ENCODE results near the gene KANSL1.
"Not testable (repeated sequence)": the region's sequence is repeated elsewhere in the genome, so short reads cannot be mapped to it uniquely, and the experiment has no call there.

KANSL1 gene

GRCh38 chr17:46031920-46032319 is 161.3 kb downstream of the KANSL1 start:
- DNase-seq, result no peak

DNA sequence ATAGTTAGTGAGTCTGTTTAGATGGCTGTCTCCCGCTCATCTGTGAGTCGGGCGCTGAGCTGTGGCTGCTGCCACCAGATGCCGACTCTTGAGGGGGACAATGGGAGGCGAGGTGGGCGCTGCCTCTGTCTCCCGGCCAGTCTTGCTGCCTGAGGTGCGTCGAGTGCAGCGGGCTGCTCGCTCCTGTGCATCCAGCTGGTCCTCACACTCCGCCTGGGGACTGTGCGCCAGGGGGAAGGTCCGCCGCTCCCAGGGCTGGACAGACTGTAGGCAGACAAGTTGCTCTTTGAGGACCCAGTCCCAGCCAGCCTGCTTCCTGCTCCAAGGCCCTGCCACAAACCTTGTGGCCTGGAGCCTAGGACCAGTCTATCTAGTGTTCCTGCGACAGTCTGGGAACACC is 161.8 kb downstream of the KANSL1 start:
- no peak for DNase-seq

- DNase-seq, result no peak
These were observed 162.5 kb downstream of the KANSL1 start for GRCh38 chr17:46030752-46031151.

GRCh38 chr17:46029627-46030026 is 163.6 kb downstream of the KANSL1 start:
- DNase-seq, result no peak

GRCh38 chr17:46028981-46029565 is 164.2 kb downstream of the KANSL1 start:
- no peak for DNase-seq

- no peak for DNase-seq
These were observed 164.9 kb downstream of the KANSL1 start for GRCh38 chr17:46028374-46028773.

- DNase-seq, result no peak
These were observed 165.3 kb downstream of the KANSL1 start for GRCh38 chr17:46027976-46028325.

GRCh38 chr17:46027048-46027975 is 165.9 kb downstream of the KANSL1 start:
- no peak for DNase-seq

- no peak for DNase-seq
These were observed 166.8 kb downstream of the KANSL1 start for GRCh38 chr17:46026166-46027047.

DNA sequence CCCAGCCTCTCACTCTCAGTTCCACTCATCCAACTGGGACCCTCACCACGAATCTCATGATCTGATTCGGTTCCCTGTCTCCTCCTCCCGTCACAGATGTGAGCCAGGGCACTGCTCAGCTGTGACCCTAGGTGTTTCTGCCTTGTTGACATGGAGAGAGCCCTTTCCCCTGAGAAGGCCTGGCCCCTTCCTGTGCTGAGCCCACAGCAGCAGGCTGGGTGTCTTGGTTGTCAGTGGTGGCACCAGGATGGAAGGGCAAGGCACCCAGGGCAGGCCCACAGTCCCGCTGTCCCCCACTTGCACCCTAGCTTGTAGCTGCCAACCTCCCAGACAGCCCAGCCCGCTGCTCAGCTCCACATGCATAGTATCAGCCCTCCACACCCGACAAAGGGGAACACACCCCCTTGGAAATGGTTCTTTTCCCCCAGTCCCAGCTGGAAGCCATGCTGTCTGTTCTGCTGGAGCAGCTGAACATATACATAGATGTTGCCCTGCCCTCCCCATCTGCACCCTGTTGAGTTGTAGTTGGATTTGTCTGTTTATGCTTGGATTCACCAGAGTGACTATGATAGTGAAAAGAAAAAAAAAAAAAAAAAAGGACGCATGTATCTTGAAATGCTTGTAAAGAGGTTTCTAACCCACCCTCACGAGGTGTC is 167.6 kb downstream of the KANSL1 start:
- DNase-seq, result no peak

DNA sequence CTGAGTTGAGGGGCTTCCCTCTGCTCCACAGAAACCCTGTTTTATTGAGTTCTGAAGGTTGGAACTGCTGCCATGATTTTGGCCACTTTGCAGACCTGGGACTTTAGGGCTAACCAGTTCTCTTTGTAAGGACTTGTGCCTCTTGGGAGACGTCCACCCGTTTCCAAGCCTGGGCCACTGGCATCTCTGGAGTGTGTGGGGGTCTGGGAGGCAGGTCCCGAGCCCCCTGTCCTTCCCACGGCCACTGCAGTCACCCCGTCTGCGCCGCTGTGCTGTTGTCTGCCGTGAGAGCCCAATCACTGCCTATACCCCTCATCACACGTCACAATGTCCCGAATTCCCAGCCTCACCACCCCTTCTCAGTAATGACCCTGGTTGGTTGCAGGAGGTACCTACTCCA is 168.2 kb downstream of the KANSL1 start:
- DNase-seq, result no peak

- no peak for DNase-seq
These were observed 168.6 kb downstream of the KANSL1 start for GRCh38 chr17:46024590-46024989.

- DNase-seq, result no peak
These were observed 169.3 kb downstream of the KANSL1 start for GRCh38 chr17:46023783-46024388.

- not testable (repeated sequence) for DNase-seq
These were observed 169.9 kb downstream of the KANSL1 start for GRCh38 chr17:46023366-46023765.

GRCh38 chr17:46020998-46021397 is 172.2 kb downstream of the KANSL1 start:
- DNase-seq, result no peak

DNA sequence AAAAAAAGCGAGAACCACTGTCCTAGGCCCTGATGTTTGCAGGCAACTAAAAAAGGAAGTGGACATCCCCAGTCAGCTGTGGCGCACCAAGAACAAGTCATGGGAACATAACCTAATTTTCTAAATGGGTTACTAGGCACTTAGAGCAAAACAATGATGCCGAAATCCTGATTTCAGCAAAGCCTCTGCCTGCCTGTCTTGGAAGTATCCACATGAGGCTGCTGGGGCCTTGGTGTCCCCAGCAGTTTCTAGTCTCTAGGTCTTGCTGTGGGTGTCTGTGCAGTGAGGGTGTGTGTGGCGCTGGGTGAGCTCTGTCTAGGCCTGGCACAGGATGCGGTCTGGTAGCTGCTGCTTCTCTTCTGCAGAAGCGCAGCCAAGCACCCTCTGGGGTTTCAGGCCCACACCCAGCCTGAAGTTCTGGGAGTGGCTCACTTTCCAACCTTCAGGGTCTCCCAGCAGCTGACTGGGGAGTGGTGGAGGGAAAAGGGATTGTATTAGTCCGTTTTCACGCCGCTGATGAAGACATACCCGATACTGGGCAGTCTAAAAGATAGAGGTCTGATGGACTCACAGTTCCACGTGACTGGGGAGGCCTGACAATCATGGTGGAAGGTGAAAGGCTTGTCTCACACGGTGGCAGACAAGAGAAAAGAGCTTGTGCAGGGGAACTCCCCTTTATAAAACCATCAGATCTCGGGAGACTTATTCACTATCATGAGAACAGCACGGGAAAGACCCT is 173.0 kb downstream of the KANSL1 start:
- DNase-seq, result no peak

- DNase-seq, result not testable (repeated sequence)
These were observed 173.8 kb downstream of the KANSL1 start for GRCh38 chr17:46019408-46019925.

DNA sequence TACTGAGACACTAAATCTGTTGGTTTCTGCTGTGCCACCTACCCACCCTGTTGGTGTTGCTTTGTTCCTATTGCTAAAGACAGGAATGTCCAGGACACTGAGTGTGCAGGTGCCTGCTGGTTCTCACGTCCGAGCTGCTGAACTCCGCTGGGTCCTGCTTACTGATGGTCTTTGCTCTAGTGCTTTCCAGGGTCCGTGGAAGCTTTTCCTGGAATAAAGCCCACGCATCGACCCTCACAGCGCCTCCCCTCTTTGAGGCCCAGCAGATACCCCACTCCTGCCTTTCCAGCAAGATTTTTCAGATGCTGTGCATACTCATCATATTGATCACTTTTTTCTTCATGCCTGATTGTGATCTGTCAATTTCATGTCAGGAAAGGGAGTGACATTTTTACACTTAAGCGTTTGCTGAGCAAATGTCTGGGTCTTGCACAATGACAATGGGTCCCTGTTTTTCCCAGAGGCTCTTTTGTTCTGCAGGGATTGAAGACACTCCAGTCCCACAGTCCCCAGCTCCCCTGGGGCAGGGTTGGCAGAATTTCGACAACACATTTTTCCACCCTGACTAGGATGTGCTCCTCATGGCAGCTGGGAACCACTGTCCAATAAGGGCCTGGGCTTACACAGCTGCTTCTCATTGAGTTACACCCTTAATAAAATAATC is 179.6 kb downstream of the KANSL1 start:
- DNase-seq, result no peak

DNA sequence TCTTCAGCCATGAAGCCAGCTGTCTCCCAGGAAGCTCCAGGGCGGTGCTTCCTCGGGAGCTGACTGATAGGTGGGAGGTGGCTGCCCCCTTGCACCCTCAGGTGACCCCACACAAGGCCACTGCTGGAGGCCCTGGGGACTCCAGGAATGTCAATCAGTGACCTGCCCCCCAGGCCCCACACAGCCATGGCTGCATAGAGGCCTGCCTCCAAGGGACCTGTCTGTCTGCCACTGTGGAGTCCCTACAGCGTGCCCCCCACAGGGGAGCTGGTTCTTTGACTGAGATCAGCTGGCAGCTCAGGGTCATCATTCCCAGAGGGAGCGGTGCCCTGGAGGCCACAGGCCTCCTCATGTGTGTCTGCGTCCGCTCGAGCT is 180.1 kb downstream of the KANSL1 start:
- DNase-seq, result no peak

DNA sequence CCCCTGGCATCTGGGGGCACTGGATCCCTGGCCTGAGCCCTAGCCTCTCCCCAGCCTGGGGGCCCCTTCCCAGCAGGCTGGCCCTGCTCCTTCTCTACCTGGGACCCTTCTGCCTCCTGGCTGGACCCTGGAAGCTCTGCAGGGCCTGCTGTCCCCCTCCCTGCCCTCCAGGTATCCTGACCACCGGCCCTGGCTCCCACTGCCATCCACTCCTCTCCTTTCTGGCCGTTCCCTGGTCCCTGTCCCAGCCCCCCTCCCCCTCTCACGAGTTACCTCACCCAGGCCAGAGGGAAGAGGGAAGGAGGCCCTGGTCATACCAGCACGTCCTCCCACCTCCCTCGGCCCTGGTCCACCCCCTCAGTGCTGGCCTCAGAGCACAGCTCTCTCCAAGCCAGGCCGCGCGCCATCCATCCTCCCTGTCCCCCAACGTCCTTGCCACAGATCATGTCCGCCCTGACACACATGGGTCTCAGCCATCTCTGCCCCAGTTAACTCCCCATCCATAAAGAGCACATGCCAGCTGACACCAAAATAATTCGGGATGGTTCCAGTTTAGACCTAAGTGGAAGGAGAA is 180.6 kb downstream of the KANSL1 start:
- no peak for DNase-seq

Measured in NCI-H2107 (cell line).